ENCODE data around the gene LMO7. TPM values are rescaled to one million over a fixed set of nuclear protein-coding genes. Genes with fewer than 3 reads are reported as not detected.

Gene LMO7
- total and polyA plus RNA-seq, 2 of the 8 experiments (the other 6 are each of a cell fraction or from before 2014, with no cell fraction given), result 8.1 to 28.3 TPM

DNA sequence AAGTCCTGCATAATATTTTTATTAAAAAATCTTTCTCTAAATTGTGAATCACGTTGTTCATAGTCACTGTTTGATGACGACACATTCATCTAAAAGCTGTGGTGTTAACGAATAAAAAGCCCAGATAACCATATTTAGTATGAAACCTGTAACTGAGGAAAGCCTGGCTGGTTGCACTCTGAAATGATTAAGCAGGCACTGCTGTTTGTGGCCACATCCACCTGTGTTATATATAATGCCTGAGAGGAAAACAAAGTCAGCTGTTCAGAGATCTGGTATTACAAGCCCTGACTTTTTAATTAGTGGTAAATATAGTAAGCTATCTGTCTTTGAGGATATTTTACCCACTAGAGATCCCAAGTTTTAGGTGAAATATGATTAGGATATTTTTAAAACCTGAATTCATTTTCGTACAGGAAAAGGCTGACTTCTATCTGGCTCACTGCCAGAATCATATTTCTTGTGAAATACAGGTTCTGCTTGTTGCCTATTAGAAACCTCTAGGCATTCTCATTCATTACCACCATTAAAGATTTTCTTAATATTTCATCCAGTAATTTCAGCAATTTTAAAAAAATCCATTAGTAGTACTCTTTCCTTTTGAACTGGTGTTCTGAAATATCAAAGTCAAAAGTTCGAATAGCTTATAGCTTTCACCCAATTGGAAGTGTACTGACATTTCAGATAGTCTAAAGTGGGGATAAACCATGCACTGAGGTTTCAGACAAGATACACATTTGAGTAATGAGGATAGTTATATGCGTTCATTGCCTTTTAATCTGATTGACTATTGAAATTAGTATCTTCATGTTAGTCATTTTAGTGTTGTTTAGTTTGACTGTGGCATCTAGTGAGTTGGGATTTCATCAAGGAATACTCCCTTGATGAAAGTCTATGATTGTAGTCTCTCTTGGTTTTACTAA lies 79.7 kb downstream of the LMO7 start:
- no peak overlapping the region for H3K56ac ChIP-seq (replicated peaks; ENCODE audit: insufficient read length, low read depth, low read length)
- ChIA-PET CTCF (ENCODE audit: partially characterized antibody) (interaction anchor here (0.7 to 1.2 kb wide), 3 partner anchors 20 to 45 kb away, joined by 3 read pairs; no protein-coding TSS in a partner anchor), POLR2A (ENCODE audit: partially characterized antibody) (no interaction called here)
- H3K27ac ChIP-seq (ENCODE audit: low read depth, low read length), result no peak overlapping the region
- no peaks in the 10 kb centered on the region for H3K79me1 ChIP-seq (ENCODE audit: low read depth, low read length)
- H3K4me1 ChIP-seq (replicated peaks in 1 of 4; ENCODE audit: control insufficient read depth in 3 of 4, insufficient read depth in 4 of 4, low read length in 3 of 4), result no peaks in the 10 kb centered on the region
- H3K4me2 ChIP-seq (ENCODE audit: insufficient read depth in 1 of 2, low read depth in 2 of 2, low read length in 2 of 2), result no peak overlapping the region
- no peaks in the 10 kb centered on the region for H3K79me2 ChIP-seq (ENCODE audit: control insufficient read depth in 1 of 2, insufficient read depth in 2 of 2, low read length in 2 of 2)
- no peak overlapping the region for H2BK15ac ChIP-seq (ENCODE audit: low read length)
- H2BK12ac ChIP-seq (ENCODE audit: low read depth, low read length), result no peak overlapping the region
- no peaks in the 10 kb centered on the region for H3K9me3 ChIP-seq (ENCODE audit: insufficient read depth in 2 of 2, low read depth in 1 of 2, low read length in 1 of 2)
- H3K36me3 ChIP-seq (ENCODE audit: control insufficient read depth in 2 of 4, insufficient read depth in 4 of 4, low read length in 3 of 4), result no peaks in the 10 kb centered on the region
- H2BK5ac ChIP-seq (ENCODE audit: low read depth, low read length), result no peak overlapping the region
- H4K5ac ChIP-seq (ENCODE audit: insufficient read length, low read depth, low read length), result no peak overlapping the region
- no peak overlapping the region for H3K4ac ChIP-seq (replicated peaks; ENCODE audit: insufficient read length, low read depth, low read length)
- H3K23ac ChIP-seq (ENCODE audit: insufficient read length), result no peak overlapping the region
- H2AFZ ChIP-seq (ENCODE audit: low read length), result no peak overlapping the region
- no peak for FAIRE-seq
- H3K4me3 ChIP-seq (ENCODE audit: extremely low read depth in 1 of 4, insufficient read depth in 2 of 4, low read depth in 3 of 4, low read length in 4 of 4), result no peak overlapping the region
- no peak overlapping the region for H2BK120ac ChIP-seq (replicated peaks; ENCODE audit: low read depth, low read length)
- no peak overlapping the region for H2BK20ac ChIP-seq (ENCODE audit: low read length)
- 89% methylated on average over 6 of the region's 6 CpGs; no CpG with 5 or more reads in 1 of the 2 experiments for WGBS, 2 experiments (ENCODE audit: extremely low coverage in 1 of 2, insufficient coverage in 1 of 2, insufficient read length in 1 of 2, insufficient replicate concordance in 2 of 2, low coverage in 1 of 2, low lambda C conversion rate in 2 of 2, missing lambda C conversion rate in 1 of 2)
- no peaks in the 10 kb centered on the region for H3K27me3 ChIP-seq (replicated peaks in 1 of 4; ENCODE audit: control insufficient read depth in 3 of 4, extremely low read depth in 1 of 4, insufficient read depth in 3 of 4, low read length in 3 of 4)
- no peak for DNase-seq (ENCODE audit: low read depth in 1 of 2, low spot score in 2 of 2)
- no peak overlapping the region for H4K8ac ChIP-seq (ENCODE audit: extremely low read depth, insufficient read depth, low read length)
- no peaks in the 10 kb centered on the region for H3K23me2 ChIP-seq (ENCODE audit: low read depth, low read length)
- H2AK5ac ChIP-seq (ENCODE audit: low read depth, low read length), result no peak overlapping the region
- H4K20me1 ChIP-seq (replicated peaks in 1 of 2; ENCODE audit: control insufficient read depth in 1 of 2, insufficient read depth in 2 of 2, low read length in 2 of 2), result no peaks in the 10 kb centered on the region
- no peak overlapping the region for H3K9ac ChIP-seq (replicated peaks in 1 of 4; ENCODE audit: extremely low read depth in 1 of 4, low read depth in 3 of 4, low read length in 3 of 4)
- H3K14ac ChIP-seq (ENCODE audit: insufficient read length), result no peak overlapping the region
- H4K91ac ChIP-seq (replicated peaks; ENCODE audit: insufficient read length, low read length), result no peak overlapping the region
- H3K18ac ChIP-seq (ENCODE audit: extremely low read depth, low read length), result no peak overlapping the region
- TF ChIP-seq, protein P1, sequence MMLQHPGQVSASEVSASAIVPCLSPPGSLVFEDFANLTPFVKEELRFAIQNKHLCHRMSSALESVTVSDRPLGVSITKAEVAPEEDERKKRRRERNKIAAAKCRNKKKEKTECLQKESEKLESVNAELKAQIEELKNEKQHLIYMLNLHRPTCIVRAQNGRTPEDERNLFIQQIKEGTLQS (IDR thresholded peaks at IDR 0.05; ENCODE audit: insufficient read depth, low read depth, low read length), result no peak
- TF ChIP-seq RAD21 (IDR thresholded peaks at IDR 0.05 in 1 of 2, conservative IDR thresholded peaks at IDR 0.05 in 1 of 2; ENCODE audit: low read depth in 2 of 2, low read length in 2 of 2) (no peak), HDAC6 (IDR thresholded peaks at IDR 0.05; ENCODE audit: low read depth, low read length) (no peak), TCF12 (IDR thresholded peaks at IDR 0.05; ENCODE audit: low read depth, low read length) (no peak), RNF2 (IDR thresholded peaks at IDR 0.05; ENCODE audit: borderline replicate concordance, low read depth, low read length, missing control alignments, poor library complexity, severe bottlenecking) (no peak), KDM1A (IDR thresholded peaks at IDR 0.05; ENCODE audit: borderline replicate concordance, low read length) (no peak), EGR1 (IDR thresholded peaks at IDR 0.05; ENCODE audit: borderline replicate concordance, low read depth, low read length) (no peak), TAF1 (IDR thresholded peaks at IDR 0.05; ENCODE audit: low read depth, low read length) (no peak), POU5F1 (IDR thresholded peaks at IDR 0.05; ENCODE audit: low read depth, low read length) (no peak), BRCA1 (IDR thresholded peaks at IDR 0.05; ENCODE audit: low read depth, low read length) (no peak), RXRA (IDR thresholded peaks at IDR 0.05; ENCODE audit: insufficient read depth, low read depth, low read length) (no peak)
